HCT116 (cell line): ENCODE measurements around the gene ZNF532.

ENCODE experiments used
- CTCF ChIP-seq, 3 experiments: fragments of 200-600 bp in 1 of 3; sonication (generic) in 1 of 3; IDR thresholded peaks in 2 of 3; conservative IDR thresholded peaks in 1 of 3; 2 replicates each; pipeline ENCODE4 v1.5.1; 2012 to 2017; ENCODE audit warnings: low read depth in 2 of 3, low read length in 2 of 3, antibody characterized with exemption in 1 of 3, borderline replicate concordance in 1 of 3, control low read depth in 1 of 3, mild to moderate bottlenecking in 1 of 3, mixed read lengths in 1 of 3, mixed run types in 1 of 3, moderate library complexity in 1 of 3; ENCODE audit not compliant: insufficient read depth in 1 of 3
- MAX ChIP-seq: IDR thresholded peaks from 2 replicates; pipeline ENCODE4 v1.6.1; 2012
- POLR2A ChIP-seq: IDR thresholded peaks from 2 replicates; pipeline ENCODE4 v1.7.0; 2011; ENCODE audit warnings: borderline replicate concordance; ENCODE audit not compliant: insufficient read depth, insufficient read length; ENCODE audit errors: extremely low read depth

- TF ChIP-seq CTCF (IDR thresholded peaks at IDR 0.05 in 2 of 3, conservative IDR thresholded peaks at IDR 0.05 in 1 of 3; ENCODE audit: borderline replicate concordance in 1 of 3, insufficient read depth in 1 of 3, low read depth in 2 of 3, low read length in 2 of 3) (no peak), MAX (no peak), POLR2A (no peak)
Measured at GRCh38 chr18:58844871-58845270, 19.8 kb upstream of the ZNF532 start.
